GM12878 (cell line): ENCODE results near the gene CD276.

Source experiments
- GABPA ChIP-seq: IDR thresholded peaks from 2 replicates; pipeline ENCODE4 v1.6.1; 2014; ENCODE audit warnings: antibody characterized with exemption, low read depth, mild to moderate bottlenecking, inconsistent platforms
- HDAC6 ChIP-seq: fragments of 200-600 bp; sonication (generic); IDR thresholded peaks from one replicate; pipeline ENCODE4 v1.8.0; 2017; ENCODE audit warnings: antibody characterized with exemption; ENCODE audit not compliant: unreplicated experiment
- POLR2AphosphoS5 ChIP-seq: IDR thresholded peaks from 2 replicates; pipeline ENCODE4 v1.6.1; 2011; ENCODE audit warnings: mild to moderate bottlenecking, low read length, inconsistent platforms
- SP1 ChIP-seq: IDR thresholded peaks from one replicate; pipeline ENCODE4 v1.6.1; 2011; ENCODE audit warnings: low read depth, low read length
- TAF1 ChIP-seq: IDR thresholded peaks from 2 replicates; pipeline ENCODE4 v1.6.1; 2011; ENCODE audit warnings: mild to moderate bottlenecking, low read depth, low read length, borderline replicate concordance
- TBL1XR1 ChIP-seq: IDR thresholded peaks from 2 replicates; pipeline ENCODE4 v1.6.1; 2012; ENCODE audit warnings: low read depth, low read length, improper control_type of control experiment
- YY1 ChIP-seq: IDR thresholded peaks from 2 replicates; pipeline ENCODE4 v1.6.1; 2011; ENCODE audit warnings: low read depth, mild to moderate bottlenecking, low read length
- TF ChIP-seq, protein P1 (sequence below): IDR thresholded peaks from 2 replicates; pipeline ENCODE4 v1.6.1; 2012; ENCODE audit warnings: low read depth, low read length, improper control_type of control experiment
- TF ChIP-seq, protein P2 (sequence below): fragments of 450-650 bp; IDR thresholded peaks from 2 replicates; pipeline ENCODE4 v1.6.1; 2018; ENCODE audit warnings: mild to moderate bottlenecking, low read depth, moderate library complexity; ENCODE audit not compliant: partially characterized antibody
- TF ChIP-seq, protein P3 (sequence below), 3 experiments: IDR thresholded peaks in 2 of 3; conservative IDR thresholded peaks in 1 of 3; 2 replicates each; pipeline ENCODE4 v1.5.1; 2011; ENCODE audit warnings: low read depth in 3 of 3, low read length in 3 of 3, mild to moderate bottlenecking in 3 of 3, control low read depth in 2 of 3, moderate library complexity in 2 of 3, inconsistent platforms in 1 of 3, mixed read lengths in 1 of 3; ENCODE audit not compliant: control insufficient read depth in 2 of 3, insufficient read depth in 1 of 3; ENCODE audit errors: extremely low read depth in 1 of 3
- TF ChIP-seq, protein P4 (sequence below): IDR thresholded peaks from 2 replicates; pipeline ENCODE4 v1.6.1; 2012; ENCODE audit warnings: low read depth, low read length, improper control_type of control experiment
- TF ChIP-seq, protein P5 (sequence below): fragments of 450-650 bp; formaldehyde crosslinking; IDR thresholded peaks from 2 replicates; pipeline ENCODE4 v1.5.0; 2022; ENCODE audit warnings: mild to moderate bottlenecking, missing genetic modification characterization
- TF ChIP-seq, protein P6 (sequence below): IDR thresholded peaks from 2 replicates; pipeline ENCODE4 v1.6.1; 2011; ENCODE audit warnings: borderline replicate concordance, low read depth, mild to moderate bottlenecking, moderate library complexity, mixed read lengths, low read length; ENCODE audit not compliant: insufficient read depth; ENCODE audit errors: extremely low read length

DNA sequence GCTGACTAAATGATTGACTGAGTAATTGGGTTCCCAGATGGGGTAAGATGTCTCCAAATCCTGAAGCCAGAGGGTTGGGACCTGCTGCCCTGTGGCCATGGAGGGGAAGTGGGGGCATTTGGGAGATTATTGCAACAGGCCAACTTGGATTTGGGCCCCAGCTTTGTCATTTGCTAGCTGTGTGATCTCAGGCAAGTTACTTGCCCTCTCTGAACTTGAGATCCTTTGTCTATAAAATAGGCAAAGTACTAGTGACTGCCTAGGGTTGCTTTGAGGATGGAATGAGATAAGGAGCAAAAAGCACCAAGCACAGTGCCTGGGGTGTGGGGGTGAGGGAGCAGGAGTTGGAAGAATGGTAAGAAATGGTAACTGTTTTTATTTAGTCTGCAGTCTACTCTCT, 73.4 kb downstream of the CD276 start:
- TF ChIP-seq HDAC6, result no peak
- TF ChIP-seq, protein P1, sequence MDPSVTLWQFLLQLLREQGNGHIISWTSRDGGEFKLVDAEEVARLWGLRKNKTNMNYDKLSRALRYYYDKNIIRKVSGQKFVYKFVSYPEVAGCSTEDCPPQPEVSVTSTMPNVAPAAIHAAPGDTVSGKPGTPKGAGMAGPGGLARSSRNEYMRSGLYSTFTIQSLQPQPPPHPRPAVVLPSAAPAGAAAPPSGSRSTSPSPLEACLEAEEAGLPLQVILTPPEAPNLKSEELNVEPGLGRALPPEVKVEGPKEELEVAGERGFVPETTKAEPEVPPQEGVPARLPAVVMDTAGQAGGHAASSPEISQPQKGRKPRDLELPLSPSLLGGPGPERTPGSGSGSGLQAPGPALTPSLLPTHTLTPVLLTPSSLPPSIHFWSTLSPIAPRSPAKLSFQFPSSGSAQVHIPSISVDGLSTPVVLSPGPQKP, result no peak
- TF ChIP-seq, protein P2, sequence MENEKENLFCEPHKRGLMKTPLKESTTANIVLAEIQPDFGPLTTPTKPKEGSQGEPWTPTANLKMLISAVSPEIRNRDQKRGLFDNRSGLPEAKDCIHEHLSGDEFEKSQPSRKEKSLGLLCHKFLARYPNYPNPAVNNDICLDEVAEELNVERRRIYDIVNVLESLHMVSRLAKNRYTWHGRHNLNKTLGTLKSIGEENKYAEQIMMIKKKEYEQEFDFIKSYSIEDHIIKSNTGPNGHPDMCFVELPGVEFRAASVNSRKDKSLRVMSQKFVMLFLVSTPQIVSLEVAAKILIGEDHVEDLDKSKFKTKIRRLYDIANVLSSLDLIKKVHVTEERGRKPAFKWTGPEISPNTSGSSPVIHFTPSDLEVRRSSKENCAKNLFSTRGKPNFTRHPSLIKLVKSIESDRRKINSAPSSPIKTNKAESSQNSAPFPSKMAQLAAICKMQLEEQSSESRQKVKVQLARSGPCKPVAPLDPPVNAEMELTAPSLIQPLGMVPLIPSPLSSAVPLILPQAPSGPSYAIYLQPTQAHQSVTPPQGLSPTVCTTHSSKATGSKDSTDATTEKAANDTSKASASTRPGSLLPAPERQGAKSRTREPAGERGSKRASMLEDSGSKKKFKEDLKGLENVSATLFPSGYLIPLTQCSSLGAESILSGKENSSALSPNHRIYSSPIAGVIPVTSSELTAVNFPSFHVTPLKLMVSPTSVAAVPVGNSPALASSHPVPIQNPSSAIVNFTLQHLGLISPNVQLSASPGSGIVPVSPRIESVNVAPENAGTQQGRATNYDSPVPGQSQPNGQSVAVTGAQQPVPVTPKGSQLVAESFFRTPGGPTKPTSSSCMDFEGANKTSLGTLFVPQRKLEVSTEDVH, result no peak
- TF ChIP-seq, protein P3, sequence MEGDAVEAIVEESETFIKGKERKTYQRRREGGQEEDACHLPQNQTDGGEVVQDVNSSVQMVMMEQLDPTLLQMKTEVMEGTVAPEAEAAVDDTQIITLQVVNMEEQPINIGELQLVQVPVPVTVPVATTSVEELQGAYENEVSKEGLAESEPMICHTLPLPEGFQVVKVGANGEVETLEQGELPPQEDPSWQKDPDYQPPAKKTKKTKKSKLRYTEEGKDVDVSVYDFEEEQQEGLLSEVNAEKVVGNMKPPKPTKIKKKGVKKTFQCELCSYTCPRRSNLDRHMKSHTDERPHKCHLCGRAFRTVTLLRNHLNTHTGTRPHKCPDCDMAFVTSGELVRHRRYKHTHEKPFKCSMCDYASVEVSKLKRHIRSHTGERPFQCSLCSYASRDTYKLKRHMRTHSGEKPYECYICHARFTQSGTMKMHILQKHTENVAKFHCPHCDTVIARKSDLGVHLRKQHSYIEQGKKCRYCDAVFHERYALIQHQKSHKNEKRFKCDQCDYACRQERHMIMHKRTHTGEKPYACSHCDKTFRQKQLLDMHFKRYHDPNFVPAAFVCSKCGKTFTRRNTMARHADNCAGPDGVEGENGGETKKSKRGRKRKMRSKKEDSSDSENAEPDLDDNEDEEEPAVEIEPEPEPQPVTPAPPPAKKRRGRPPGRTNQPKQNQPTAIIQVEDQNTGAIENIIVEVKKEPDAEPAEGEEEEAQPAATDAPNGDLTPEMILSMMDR (IDR thresholded peaks at IDR 0.05 in 2 of 3, conservative IDR thresholded peaks at IDR 0.05 in 1 of 3; ENCODE audit: control insufficient read depth in 2 of 3, extremely low read depth in 1 of 3, insufficient read depth in 1 of 3, low read depth in 3 of 3, low read length in 3 of 3), result no peak
- no peak for TF ChIP-seq GABPA
- no peak for TF ChIP-seq SP1
- TF ChIP-seq, protein P4, sequence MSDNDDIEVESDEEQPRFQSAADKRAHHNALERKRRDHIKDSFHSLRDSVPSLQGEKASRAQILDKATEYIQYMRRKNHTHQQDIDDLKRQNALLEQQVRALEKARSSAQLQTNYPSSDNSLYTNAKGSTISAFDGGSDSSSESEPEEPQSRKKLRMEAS, result no peak
- TF ChIP-seq POLR2AphosphoS5, result no peak
- no peak for TF ChIP-seq TAF1
- TF ChIP-seq YY1, result no peak
- TF ChIP-seq, protein P5, sequence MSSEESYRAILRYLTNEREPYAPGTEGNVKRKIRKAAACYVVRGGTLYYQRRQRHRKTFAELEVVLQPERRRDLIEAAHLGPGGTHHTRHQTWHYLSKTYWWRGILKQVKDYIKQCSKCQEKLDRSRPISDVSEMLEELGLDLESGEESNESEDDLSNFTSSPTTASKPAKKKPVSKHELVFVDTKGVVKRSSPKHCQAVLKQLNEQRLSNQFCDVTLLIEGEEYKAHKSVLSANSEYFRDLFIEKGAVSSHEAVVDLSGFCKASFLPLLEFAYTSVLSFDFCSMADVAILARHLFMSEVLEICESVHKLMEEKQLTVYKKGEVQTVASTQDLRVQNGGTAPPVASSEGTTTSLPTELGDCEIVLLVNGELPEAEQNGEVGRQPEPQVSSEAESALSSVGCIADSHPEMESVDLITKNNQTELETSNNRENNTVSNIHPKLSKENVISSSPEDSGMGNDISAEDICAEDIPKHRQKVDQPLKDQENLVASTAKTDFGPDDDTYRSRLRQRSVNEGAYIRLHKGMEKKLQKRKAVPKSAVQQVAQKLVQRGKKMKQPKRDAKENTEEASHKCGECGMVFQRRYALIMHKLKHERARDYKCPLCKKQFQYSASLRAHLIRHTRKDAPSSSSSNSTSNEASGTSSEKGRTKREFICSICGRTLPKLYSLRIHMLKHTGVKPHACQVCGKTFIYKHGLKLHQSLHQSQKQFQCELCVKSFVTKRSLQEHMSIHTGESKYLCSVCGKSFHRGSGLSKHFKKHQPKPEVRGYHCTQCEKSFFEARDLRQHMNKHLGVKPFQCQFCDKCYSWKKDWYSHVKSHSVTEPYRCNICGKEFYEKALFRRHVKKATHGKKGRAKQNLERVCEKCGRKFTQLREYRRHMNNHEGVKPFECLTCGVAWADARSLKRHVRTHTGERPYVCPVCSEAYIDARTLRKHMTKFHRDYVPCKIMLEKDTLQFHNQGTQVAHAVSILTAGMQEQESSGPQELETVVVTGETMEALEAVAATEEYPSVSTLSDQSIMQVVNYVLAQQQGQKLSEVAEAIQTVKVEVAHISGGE, result no peak
- TF ChIP-seq, protein P6, sequence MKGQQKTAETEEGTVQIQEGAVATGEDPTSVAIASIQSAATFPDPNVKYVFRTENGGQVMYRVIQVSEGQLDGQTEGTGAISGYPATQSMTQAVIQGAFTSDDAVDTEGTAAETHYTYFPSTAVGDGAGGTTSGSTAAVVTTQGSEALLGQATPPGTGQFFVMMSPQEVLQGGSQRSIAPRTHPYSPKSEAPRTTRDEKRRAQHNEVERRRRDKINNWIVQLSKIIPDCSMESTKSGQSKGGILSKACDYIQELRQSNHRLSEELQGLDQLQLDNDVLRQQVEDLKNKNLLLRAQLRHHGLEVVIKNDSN, result no peak
- TF ChIP-seq TBL1XR1, result no peak
